SU-DHL-6 (cell line): ENCODE data around the gene MXI1.

Source experiments
- CTCF ChIP-seq: fragments of 200-600 bp; sonication (generic); IDR thresholded peaks from one replicate; pipeline ENCODE4 v1.5.1; 2017; ENCODE audit warnings: antibody characterized with exemption, mild to moderate bottlenecking, low read length, moderate library complexity; ENCODE audit not compliant: insufficient read depth, poor library complexity, severe bottlenecking
- EZH2phosphoT487 ChIP-seq: fragments of 200-600 bp; sonication (generic), shearing (Covaris generic); conservative IDR thresholded peaks from 2 replicates; pipeline ENCODE4 v1.6.1; 2018; ENCODE audit warnings: mild to moderate bottlenecking, antibody characterized with exemption, low read length, moderate library complexity, mixed read lengths

GRCh38 chr10:110181911-110182310, 25.5 kb upstream of the MXI1 start:
- TF ChIP-seq CTCF (no peak), EZH2phosphoT487 (no peak)
